ENCODE measurements around the gene LRP4.

Gene LRP4

GRCh38 chr11:46836870-46837269 is 81.5 kb downstream of the LRP4 start:
- no peak for DNase-seq (ENCODE audit: low spot score)
- in situ Hi-C loops (cut with MboI; ENCODE audit: low sequenced_read_pairs, unreplicated experiment) = no loop called here
- TF ChIP-seq CTCF (IDR thresholded peaks at IDR 0.05; ENCODE audit: borderline replicate concordance, control extremely low read depth, extremely low read depth, insufficient read depth, missing control alignments) = no peak

GRCh38 chr11:46836431-46836830 is 81.9 kb downstream of the LRP4 start:
- DNase-seq (ENCODE audit: low spot score) = no peak
- in situ Hi-C loops (cut with MboI; ENCODE audit: low sequenced_read_pairs, unreplicated experiment) = no loop called here
- TF ChIP-seq CTCF (IDR thresholded peaks at IDR 0.05; ENCODE audit: borderline replicate concordance, control extremely low read depth, extremely low read depth, insufficient read depth, missing control alignments) = no peak

DNA sequence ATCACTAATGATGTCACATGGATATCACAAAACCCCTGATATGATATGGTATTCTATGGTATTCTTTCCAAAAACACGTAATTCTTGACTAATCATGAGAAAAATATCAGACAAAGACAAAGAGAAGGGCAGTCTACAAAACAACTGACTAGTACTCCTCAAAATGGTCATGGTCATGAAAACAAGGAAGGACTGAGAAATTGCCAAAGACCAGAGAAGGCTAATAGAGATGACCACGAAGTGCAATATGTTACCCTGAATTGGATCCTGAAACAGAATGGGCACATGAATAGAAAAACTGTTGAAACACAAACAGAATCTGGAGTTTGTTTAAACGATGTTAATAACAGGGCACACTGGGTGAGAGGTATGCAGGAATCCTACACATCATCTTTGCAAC is 82.5 kb downstream of the LRP4 start:
- in situ Hi-C loops (cut with MboI; ENCODE audit: low sequenced_read_pairs, unreplicated experiment) = no loop called here
- no peak for DNase-seq (ENCODE audit: low spot score)
- no peak for TF ChIP-seq CTCF (IDR thresholded peaks at IDR 0.05; ENCODE audit: borderline replicate concordance, control extremely low read depth, extremely low read depth, insufficient read depth, missing control alignments)

DNA sequence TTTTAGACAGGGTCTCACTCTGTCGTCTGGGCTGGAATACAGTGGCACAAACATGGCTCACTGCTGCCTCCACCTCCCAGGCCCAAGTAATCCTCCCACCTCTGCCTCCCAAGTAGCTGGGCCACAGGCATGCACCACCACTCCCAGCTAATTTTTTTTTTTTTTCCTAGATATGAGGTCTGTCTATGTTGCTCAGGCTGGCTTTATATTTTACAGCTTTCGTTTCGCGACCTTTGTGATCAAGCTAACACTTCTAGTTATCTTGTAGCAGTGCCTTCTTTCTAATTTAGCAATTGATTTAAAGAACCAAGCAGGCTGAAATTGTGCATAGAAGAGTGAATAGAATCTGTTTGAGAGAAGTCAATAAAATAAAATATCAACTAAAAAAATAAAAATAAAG is 83.5 kb downstream of the LRP4 start:
- in situ Hi-C loops (cut with MboI; ENCODE audit: low sequenced_read_pairs, unreplicated experiment) = no loop called here
- TF ChIP-seq CTCF (IDR thresholded peaks at IDR 0.05; ENCODE audit: borderline replicate concordance, control extremely low read depth, extremely low read depth, insufficient read depth, missing control alignments) = no peak
- no peak for DNase-seq (ENCODE audit: low spot score)

GRCh38 chr11:46832511-46833214 is 85.7 kb downstream of the LRP4 start:
- in situ Hi-C loops (cut with MboI; ENCODE audit: low sequenced_read_pairs, unreplicated experiment) = no loop called here
- no peak for TF ChIP-seq CTCF (IDR thresholded peaks at IDR 0.05; ENCODE audit: borderline replicate concordance, control extremely low read depth, extremely low read depth, insufficient read depth, missing control alignments)
- DNase-seq (ENCODE audit: low spot score) = no peak

GRCh38 chr11:46827995-46828394 is 90.4 kb downstream of the LRP4 start:
- in situ Hi-C loops (cut with MboI; ENCODE audit: low sequenced_read_pairs, unreplicated experiment) = no loop called here
- TF ChIP-seq CTCF (IDR thresholded peaks at IDR 0.05; ENCODE audit: borderline replicate concordance, control extremely low read depth, extremely low read depth, insufficient read depth, missing control alignments) = no peak
- DNase-seq (ENCODE audit: low spot score) = no peak
